Tibial nerve (tissue), 3 donors: ENCODE results near the gene ZNF416.

Source experiments
- POLR2A ChIP-seq, 2 donors: fragments of 450-650 bp; IDR thresholded peaks; one replicate each; pipeline ENCODE4 v1.6.1; 2017; ENCODE audit warnings: antibody characterized with exemption in 2 of 2, mild to moderate bottlenecking in 2 of 2, moderate library complexity in 2 of 2
- TF ChIP-seq, protein P1 (sequence below), 5 experiments: fragments of 200-600 bp in 3 of 5; fragments of 450-650 bp in 2 of 5; sonication (generic) in 3 of 5; IDR thresholded peaks; one replicate each; pipeline ENCODE4 v1.5.1; 2016 to 2019; ENCODE audit warnings: antibody characterized with exemption in 5 of 5, mild to moderate bottlenecking in 3 of 5, moderate library complexity in 2 of 5

DNA sequence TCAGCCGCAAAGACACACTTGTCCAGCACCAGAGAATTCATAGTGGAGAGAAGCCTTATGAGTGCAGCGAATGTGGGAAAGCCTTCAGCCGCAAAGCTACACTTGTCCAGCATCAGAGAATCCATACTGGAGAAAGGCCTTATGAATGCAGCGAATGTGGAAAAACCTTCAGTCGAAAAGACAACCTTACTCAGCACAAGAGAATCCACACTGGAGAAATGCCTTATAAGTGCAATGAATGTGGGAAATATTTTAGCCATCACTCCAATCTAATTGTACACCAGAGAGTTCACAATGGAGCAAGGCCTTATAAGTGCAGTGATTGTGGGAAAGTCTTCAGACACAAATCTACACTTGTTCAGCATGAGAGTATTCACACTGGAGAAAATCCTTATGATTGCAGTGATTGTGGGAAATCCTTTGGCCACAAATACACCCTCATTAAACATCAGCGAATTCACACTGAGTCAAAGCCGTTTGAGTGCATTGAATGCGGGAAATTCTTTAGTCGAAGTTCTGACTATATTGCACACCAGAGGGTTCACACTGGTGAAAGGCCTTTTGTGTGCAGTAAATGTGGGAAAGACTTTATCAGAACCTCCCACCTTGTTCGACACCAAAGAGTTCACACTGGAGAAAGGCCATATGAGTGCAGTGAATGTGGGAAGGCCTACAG lies 42.1 kb upstream of the ZNF416 start:
- TF ChIP-seq, protein P1, sequence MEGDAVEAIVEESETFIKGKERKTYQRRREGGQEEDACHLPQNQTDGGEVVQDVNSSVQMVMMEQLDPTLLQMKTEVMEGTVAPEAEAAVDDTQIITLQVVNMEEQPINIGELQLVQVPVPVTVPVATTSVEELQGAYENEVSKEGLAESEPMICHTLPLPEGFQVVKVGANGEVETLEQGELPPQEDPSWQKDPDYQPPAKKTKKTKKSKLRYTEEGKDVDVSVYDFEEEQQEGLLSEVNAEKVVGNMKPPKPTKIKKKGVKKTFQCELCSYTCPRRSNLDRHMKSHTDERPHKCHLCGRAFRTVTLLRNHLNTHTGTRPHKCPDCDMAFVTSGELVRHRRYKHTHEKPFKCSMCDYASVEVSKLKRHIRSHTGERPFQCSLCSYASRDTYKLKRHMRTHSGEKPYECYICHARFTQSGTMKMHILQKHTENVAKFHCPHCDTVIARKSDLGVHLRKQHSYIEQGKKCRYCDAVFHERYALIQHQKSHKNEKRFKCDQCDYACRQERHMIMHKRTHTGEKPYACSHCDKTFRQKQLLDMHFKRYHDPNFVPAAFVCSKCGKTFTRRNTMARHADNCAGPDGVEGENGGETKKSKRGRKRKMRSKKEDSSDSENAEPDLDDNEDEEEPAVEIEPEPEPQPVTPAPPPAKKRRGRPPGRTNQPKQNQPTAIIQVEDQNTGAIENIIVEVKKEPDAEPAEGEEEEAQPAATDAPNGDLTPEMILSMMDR (IDR thresholded peaks at IDR 0.05): no peak
- TF ChIP-seq POLR2A (IDR thresholded peaks at IDR 0.05): no peak
